GM19025 (cell line): ENCODE measurements around the gene RAB22A.

Experiments used
- ATAC-seq: cut with Tn5 transposase; IDR thresholded peaks from one replicate; pipeline ENCODE4 v1.9.1; 2021; ENCODE audit warnings: mild to moderate bottlenecking, low read depth, moderate library complexity; ENCODE audit not compliant: unreplicated experiment

Gene RAB22A

DNA sequence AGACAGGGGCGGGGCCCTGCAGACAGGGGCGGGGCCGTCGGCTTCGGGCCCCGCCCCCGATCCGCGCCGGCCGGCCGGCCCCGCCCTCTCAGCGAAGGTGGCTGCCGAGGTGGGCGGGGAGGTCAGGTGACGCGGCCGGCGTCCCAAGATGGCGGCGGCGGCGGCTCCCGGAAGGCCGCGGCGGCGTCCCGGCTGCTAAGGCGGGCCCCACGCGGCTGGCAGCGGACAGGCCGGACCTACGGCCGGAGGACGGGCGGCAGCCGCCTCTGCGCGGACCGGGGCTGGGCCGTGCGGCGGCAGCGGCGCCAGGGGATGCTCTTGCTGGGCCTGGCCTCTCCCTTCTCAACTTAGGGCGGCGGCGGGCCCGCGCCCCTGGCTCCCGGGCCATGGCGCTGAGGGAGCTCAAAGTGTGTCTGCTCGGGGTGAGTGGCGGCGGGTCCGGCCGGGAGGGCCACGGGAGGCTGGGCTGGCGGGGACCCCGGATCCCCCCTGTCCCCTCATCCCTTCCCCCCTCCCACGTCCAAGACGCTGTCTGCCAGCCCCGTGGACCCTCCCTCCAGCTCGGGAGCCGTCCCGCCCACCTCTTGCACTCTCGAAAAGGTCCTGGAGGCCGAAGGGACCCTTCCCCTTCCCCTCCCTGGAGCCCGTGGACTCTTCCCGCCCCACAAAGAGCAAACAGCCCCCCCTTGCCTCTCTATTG is at the start of gene RAB22A:
Gene RAB22A, plus strand, starts transcription at position 125 of the 700 bp plus-strand sequence. Its CDS starts 262 bp downstream, at position 387.
- peak; percentile 72 for ATAC-seq

GRCh38 chr20:58260006-58260405 is 49.5 kb upstream of the RAB22A start:
- ATAC-seq, result no peak

DNA sequence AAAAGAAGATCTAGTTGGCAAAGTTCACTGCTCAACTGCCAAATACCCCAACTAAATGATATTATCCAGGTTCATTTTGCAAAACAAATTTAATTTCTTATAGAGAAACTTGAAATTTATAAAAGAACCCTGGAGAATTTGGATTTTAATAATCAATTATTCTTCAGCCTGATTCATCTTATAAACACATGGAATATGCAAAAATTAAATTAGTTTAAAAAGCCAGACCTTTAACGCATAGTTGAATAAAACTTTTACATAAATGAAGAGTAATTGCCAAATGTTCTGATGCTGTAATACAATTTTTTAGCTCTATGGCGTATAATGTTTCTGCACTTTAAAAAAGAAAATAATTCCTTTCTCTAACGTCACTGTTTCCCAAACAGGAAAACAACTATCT is 47.9 kb upstream of the RAB22A start:
- no peak for ATAC-seq

DNA sequence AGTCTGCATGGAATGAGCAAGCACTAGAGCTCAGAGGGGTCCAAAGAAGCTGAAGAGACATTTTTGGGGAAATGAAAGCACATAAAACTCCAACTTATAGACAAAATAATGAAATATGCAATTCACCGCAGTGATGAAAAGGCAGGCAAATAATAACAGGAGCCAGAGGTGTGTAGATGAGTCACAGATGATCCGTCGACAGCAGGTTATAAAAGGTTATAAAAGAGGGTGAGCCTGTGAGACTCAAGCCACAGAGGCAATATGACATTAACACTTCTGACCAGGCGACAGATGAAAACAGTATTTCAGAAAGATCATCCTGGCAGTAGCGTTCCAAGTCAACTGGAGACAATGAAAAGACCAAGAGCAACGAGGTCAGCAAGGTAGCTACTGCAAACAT is 45.2 kb upstream of the RAB22A start:
- ATAC-seq, result no peak

- ATAC-seq, result no peak
Measured at GRCh38 chr20:58267389-58268215, 41.9 kb upstream of the RAB22A start.

GRCh38 chr20:58268421-58268821 is 41.1 kb upstream of the RAB22A start:
- ATAC-seq, result no peak

DNA sequence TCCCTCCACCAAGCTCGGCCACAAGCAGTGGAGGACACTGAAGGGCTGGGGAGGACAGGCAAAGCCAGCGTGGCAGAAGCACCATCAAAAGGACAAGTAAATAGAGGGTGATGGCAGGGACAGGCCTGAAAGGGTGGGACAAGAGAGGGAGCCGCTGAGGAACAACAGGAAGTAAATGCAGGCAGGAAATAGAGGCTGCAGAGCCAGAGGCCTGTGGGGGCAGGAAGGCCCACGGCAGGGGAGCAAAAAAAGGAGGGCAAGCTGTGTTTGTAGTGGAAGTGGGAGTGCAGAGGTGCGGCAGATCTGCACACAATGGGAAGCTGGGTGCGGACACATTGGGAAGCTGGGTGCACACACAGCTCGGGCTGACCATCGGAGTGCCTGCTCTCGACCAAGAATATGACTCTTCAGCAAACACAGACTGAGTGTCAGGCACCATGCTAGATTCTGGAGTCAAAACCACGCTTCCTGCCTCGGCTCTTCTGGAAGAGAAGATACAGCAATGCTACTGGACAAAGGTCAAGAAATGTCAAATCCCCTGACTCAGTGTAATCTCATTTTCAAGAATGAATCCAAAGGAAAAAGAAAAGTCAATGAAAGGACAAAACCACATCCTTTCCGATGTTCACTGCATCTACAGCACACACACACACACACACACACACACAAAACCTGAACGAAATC is 40.4 kb upstream of the RAB22A start:
- no peak for ATAC-seq

GRCh38 chr20:58271606-58272351 is 37.7 kb upstream of the RAB22A start:
- ATAC-seq, result no peak

DNA sequence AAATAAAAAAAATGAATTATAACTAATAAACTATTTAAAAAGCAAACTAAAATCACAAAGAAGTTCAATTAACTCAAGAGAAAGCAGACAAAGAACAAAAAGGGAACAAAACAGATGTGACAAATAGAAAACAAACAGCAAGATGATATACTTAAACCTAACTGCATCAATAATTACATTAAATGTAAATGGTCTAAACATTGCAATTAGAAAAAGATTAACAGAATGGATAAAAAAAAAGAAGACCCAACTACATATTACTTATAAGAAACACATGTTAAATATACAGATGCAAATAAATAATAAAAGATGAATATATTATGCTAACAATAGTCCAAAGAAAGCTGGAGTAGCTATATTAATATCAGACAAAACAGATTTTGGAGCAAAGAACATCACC is 35.1 kb upstream of the RAB22A start:
- no peak for ATAC-seq

GRCh38 chr20:58277107-58277506 is 32.4 kb upstream of the RAB22A start:
- no peak for ATAC-seq

- no peak for ATAC-seq
Measured at GRCh38 chr20:58277578-58278472, 31.7 kb upstream of the RAB22A start.

- ATAC-seq, result no peak
Measured at GRCh38 chr20:58286729-58287128, 22.8 kb upstream of the RAB22A start.

- ATAC-seq, result no peak
Measured at GRCh38 chr20:58287638-58288037, 21.9 kb upstream of the RAB22A start.

DNA sequence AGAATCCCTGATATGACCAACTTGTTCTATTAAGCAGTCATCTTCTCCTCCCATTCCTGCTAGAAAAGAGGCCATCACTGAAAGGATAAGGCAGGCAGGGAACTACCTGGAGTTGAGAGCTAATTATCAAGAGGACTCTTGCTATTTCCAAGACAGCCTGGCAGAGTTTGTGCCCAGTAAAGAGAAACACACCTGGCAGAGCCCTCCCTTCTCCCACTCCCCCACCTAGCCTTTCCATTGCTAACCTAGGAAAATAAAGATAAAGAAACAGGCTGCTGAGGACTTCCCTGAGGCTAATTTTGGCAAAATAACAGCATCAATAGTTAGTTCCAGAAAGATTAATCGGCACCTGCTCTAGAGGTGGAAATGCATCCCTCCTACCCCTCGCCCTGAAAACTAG is 20.4 kb upstream of the RAB22A start:
- ATAC-seq, result no peak

- ATAC-seq, result no peak
Measured at GRCh38 chr20:58293453-58293852, 16.1 kb upstream of the RAB22A start.

DNA sequence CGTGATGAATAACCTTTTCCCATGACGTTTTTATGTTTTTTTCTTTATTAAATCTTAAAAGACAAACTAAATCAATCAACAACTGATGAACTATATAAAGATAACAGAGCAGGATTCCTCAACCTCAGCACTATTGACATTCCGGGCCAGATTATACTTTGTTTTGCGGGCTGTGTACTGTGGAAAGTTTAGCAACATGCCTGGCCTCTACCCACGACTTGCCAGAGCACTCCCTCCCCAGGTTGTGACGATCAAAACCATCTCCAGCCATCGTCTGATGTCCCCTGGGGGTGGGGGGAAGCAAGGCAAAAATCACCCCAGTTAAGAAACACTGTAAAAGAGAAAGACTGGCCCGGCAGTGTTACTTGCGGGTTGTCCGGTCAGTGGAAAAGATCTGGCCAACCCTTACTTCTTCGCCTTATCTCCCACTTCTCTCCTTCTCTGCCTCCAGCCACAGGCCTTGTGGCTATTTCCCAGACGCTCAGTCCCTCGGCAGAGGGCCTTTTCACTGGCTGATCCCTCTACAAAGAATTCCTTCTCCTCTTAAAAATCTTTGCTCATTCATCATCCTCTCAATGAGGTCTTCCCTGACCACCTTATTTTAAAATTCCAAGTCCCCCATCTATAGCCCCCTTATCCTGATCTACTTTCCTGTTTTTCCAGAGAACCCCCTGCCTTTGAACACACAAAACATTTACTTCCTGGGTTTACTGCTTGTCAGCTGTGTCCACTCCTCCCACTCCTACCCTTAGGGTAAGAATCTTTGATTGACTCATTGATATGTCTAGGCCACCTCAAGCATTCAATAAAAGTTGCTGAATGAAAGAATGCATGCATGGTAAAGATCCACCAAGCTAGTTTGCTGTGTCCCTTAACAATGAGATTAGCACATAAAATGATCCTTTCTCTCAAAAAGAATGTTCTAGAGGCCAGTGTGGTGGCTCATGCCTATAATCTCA is 14.7 kb upstream of the RAB22A start:
- no peak for ATAC-seq

GRCh38 chr20:58296051-58296837 is 13.3 kb upstream of the RAB22A start:
- ATAC-seq, result no peak

DNA sequence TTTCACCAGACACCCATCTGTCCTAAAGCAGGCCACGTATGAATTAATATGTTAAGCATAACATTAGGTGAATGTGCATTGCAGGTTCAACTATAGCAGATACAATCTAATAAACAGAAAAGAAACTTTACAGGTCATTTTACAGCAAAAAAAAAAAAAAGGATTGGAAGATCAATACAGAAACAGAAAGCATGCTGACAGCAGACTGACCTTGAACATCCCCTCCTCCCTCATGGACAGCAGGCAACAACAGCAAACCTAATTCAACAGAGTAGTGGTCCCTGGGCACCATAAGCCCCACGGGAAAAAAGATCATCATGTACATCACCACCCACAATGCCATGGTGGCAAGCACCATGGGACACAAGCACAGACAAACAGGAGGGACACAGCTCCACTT is 12.1 kb upstream of the RAB22A start:
- ATAC-seq, result no peak
